Peyer's patch (tissue), 4 donors: ENCODE results near the gene SERPINB8. TPM values are rescaled to one million over a fixed set of nuclear protein-coding genes. Genes with fewer than 3 reads are reported as not detected.
A peak's percentile ranks its signal among the peaks of the same experiment; 100 is the strongest.

Experiments
- DNase-seq, 3 donors: peaks; one replicate each; pipeline ENCODE4 v3.0.0-alpha.2; 2017 to 2019
- H3K27ac ChIP-seq, 4 donors: fragments of 200-600 bp; sonication (generic); one replicate each; pipeline ENCODE4 v1.5.1; 2016 to 2019
- H3K27me3 ChIP-seq, 2 donors: fragments of 200-600 bp; sonication (generic); one replicate each; pipeline ENCODE4 v1.5.1; 2019
- H3K36me3 ChIP-seq, 3 donors: fragments of 200-600 bp; sonication (generic); one replicate each; pipeline ENCODE4 v1.5.1; 2016 to 2019
- H3K4me1 ChIP-seq, 4 donors: fragments of 200-600 bp; sonication (generic); one replicate each; pipeline ENCODE4 v1.5.1; 2016 to 2019
- H3K4me3 ChIP-seq, 4 donors: fragments of 200-600 bp; sonication (generic); 1 replicate in 3 of 4; 2 replicates in 1 of 4; pipeline ENCODE4 v1.5.1; 2016 to 2019; ENCODE audit warnings: mild to moderate bottlenecking in 1 of 4
- H3K9me3 ChIP-seq, 4 donors: fragments of 200-600 bp; sonication (generic); one replicate each; pipeline ENCODE4 v1.5.1; 2016 to 2019; ENCODE audit warnings: mild to moderate bottlenecking in 1 of 4
- POLR2A ChIP-seq, 2 donors: fragments of 450-650 bp; IDR thresholded peaks; one replicate each; pipeline ENCODE4 v1.5.1; 2017; ENCODE audit warnings: antibody characterized with exemption in 2 of 2, mild to moderate bottlenecking in 2 of 2, moderate library complexity in 2 of 2
- total RNA-seq, 4 donors: library from RNA; depleted of rRNA; stranded (reverse); fragments of >200 nt; gene quantifications; one replicate each; pipeline ENCODE4 v1.1.0, GENCODE V29; 2016
- TF ChIP-seq, protein P1 (sequence below), 6 experiments: fragments of 450-650 bp in 4 of 6; fragments of 200-600 bp in 2 of 6; sonication (generic) in 1 of 6; IDR thresholded peaks; one replicate each; pipeline ENCODE4 v1.5.1; 2017 to 2019; ENCODE audit warnings: antibody characterized with exemption in 6 of 6, mild to moderate bottlenecking in 3 of 6, moderate library complexity in 1 of 6

Gene SERPINB8
- total RNA-seq, 4 donors from 2014 or later: 6.6 to 20.2 (median 14.0) TPM

DNA sequence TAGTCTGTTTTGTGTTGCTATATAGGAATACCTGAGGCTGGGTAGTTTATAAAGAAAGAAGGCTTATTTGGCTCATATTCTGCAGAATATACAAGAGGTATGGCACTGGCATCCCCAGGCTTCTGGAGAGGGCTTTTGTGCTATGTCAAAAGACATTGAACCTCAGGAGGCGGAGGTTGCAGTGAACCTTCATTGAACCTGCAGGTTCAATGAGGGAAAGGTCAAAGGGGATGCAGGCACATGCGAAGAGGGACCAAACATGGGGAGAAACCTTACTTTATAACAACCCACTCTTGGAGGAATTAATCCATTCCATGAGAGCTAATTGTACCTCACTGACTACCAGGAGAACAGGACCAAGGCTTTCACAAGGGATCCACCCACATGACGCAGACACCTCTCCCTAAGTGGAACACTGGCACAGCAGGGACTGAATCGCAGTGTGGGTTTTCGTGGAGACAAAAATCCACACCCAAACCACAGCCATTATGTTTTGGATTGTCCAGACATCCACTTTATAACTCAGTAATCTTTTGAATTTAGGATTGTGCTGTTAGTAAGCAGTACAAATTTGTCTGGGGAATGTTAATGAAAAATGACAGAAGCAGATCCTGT, 4.1 kb upstream of the SERPINB8 start:
- Histone ChIP-seq H3K4me3 (no peak overlapping the region), H3K4me1 (peaks cover 0 to 5% (median 2%) of the 10 kb centered on the region in 4 donors), H3K36me3 (no peaks in the 10 kb centered on the region), H3K9me3 (no peaks in the 10 kb centered on the region), H3K27ac (no peak overlapping the region), H3K27me3 (no peaks in the 10 kb centered on the region)
- TF ChIP-seq POLR2A (IDR thresholded peaks at IDR 0.05): no peak
- TF ChIP-seq, protein P1, sequence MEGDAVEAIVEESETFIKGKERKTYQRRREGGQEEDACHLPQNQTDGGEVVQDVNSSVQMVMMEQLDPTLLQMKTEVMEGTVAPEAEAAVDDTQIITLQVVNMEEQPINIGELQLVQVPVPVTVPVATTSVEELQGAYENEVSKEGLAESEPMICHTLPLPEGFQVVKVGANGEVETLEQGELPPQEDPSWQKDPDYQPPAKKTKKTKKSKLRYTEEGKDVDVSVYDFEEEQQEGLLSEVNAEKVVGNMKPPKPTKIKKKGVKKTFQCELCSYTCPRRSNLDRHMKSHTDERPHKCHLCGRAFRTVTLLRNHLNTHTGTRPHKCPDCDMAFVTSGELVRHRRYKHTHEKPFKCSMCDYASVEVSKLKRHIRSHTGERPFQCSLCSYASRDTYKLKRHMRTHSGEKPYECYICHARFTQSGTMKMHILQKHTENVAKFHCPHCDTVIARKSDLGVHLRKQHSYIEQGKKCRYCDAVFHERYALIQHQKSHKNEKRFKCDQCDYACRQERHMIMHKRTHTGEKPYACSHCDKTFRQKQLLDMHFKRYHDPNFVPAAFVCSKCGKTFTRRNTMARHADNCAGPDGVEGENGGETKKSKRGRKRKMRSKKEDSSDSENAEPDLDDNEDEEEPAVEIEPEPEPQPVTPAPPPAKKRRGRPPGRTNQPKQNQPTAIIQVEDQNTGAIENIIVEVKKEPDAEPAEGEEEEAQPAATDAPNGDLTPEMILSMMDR (IDR thresholded peaks at IDR 0.05): no peak
- no peak for DNase-seq

DNA sequence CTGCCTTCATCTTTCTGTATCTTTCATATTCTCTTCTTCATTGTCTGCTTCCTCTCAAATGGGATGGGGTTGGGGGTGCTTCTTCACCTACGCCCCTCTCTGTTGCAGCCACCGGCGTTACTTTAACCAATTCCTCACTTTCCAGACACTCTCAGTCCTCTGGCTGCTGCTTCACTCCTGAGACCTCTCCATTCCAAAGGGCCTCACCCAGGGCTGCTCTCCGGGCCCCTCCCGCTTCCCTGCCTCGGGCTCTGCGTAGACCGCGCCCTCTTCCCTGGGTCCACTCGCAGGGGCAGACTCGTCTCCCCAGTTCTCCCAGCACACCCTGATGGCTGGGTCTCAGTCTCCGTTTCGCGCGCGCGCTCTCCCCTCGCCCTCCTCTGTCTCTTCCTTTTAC, 926 bp downstream of the SERPINB8 start:
- no peaks in the 10 kb centered on the region for H3K9me3 ChIP-seq
- TF ChIP-seq POLR2A (IDR thresholded peaks at IDR 0.05): no peak
- TF ChIP-seq, protein P1 (IDR thresholded peaks at IDR 0.05): no peak
- peak in 2 of 3 donors; percentile 71 to 80 for DNase-seq
- H3K36me3 ChIP-seq: no peaks in the 10 kb centered on the region
- H3K27me3 ChIP-seq: no peaks in the 10 kb centered on the region
- peak overlapping the region; percentile 69 to 85 (median 71) for H3K4me3 ChIP-seq
- H3K27ac ChIP-seq: peak overlapping the region; percentile 90 to 99 (median 96)
- H3K4me1 ChIP-seq: peaks cover 0 to 8% (median 2%) of the 10 kb centered on the region in 4 donors

DNA sequence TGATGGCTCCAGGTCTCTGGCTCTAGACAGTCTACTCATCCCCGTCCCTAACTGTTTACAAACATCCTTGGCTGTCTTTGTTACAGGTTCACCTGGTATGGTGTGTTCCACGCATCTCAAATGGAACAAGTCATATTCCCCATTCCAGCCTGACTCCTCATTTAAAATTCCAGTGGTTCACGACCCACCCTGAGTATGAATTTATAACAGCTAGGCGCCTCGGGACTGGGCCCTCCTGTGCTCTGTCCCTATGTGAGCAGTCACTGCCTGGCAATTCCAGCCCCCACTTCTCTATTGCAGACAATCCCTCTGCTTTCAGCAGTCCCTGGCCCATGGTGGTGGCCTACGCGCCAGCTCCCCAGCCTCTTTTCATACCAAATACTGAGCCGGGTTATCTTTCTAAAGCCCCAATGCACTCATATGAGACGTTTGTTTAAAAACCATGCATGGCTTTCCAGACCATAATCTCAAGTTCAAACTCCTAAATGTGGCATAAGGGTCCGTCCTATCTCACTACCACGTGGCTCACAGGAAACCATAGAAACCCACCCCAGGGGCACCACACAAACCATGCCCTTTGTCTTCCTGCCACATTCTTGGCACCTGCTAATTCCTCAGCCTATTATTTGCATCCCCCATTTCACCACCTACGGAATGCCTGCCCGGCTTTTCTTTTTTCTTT, 1.6 kb downstream of the SERPINB8 start:
- Histone ChIP-seq H3K27ac (peak overlapping the region; percentile 90 to 99 (median 96)), H3K4me3 (peak overlapping the region in 2 of 4 donors; percentile 71 to 85), H3K36me3 (no peaks in the 10 kb centered on the region), H3K27me3 (no peaks in the 10 kb centered on the region), H3K9me3 (no peaks in the 10 kb centered on the region), H3K4me1 (peaks cover 0 to 8% (median 2%) of the 10 kb centered on the region in 4 donors)
- no peak for DNase-seq
- no peak for TF ChIP-seq POLR2A (IDR thresholded peaks at IDR 0.05)
- TF ChIP-seq, protein P1 (IDR thresholded peaks at IDR 0.05): no peak

DNA sequence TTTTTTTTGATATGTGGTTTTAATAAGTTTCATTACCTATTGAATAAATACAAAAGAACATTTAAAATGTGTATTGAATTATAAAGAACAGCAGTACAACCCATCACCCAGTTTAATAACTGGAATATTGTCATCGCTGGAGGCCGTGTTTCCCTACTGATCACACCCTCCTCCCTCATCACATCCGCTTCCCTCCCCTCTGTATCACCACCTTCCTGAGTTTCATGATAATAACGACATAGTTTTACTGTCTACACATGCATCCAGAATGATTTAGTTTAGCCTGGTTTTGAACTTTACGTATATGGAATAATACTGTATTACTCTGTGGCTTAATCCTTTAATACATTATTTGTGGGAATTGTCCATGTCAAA, 2.1 kb downstream of the SERPINB8 start:
- TF ChIP-seq, protein P1 (IDR thresholded peaks at IDR 0.05): no peak
- no peak for TF ChIP-seq POLR2A (IDR thresholded peaks at IDR 0.05)
- Histone ChIP-seq H3K9me3 (no peaks in the 10 kb centered on the region), H3K27ac (no peak overlapping the region), H3K4me1 (peaks cover 0 to 8% (median 2%) of the 10 kb centered on the region in 4 donors), H3K4me3 (no peak overlapping the region), H3K27me3 (no peaks in the 10 kb centered on the region), H3K36me3 (no peaks in the 10 kb centered on the region)
- no peak for DNase-seq

DNA sequence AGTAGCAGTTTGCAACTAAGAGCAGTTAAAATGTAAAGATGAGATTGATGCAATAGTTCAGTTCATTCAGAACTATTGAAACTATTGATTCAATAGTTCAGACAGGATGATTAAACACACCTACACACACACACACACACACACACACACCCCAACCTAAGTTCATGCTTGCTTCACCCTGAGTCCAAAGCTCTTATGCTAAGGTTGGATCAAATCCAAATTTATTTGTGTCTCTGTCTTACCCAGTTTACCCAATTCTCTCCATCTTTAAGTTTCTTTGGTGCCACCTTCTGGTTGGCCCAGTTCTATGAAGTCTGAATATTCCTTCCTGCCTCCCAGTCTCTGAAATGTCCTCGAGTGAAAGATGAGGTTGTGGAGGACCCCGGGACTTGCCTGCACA, 5.1 kb downstream of the SERPINB8 start:
- no peaks in the 10 kb centered on the region for H3K27me3 ChIP-seq
- H3K27ac ChIP-seq: peak overlapping the region in 1 of 4 donors; percentile 22
- peak in 1 of 3 donors; percentile 61 for DNase-seq
- TF ChIP-seq, protein P1 (IDR thresholded peaks at IDR 0.05): peak in 4 of 6 experiments; percentile 18 to 62 (median 45)
- TF ChIP-seq POLR2A (IDR thresholded peaks at IDR 0.05): no peak
- peaks cover 0 to 8% (median 0%) of the 10 kb centered on the region in 4 donors for H3K4me1 ChIP-seq
- no peak overlapping the region for H3K4me3 ChIP-seq
- H3K36me3 ChIP-seq: peaks cover 0 to under 1% (median 0%) of the 10 kb centered on the region in 3 donors
- H3K9me3 ChIP-seq: no peaks in the 10 kb centered on the region
